GM18909 (cell line): Measurements from ENCODE around the gene ALKBH6.
"Not testable (repeated sequence)": the region's sequence is repeated elsewhere in the genome, so short reads cannot be mapped to it uniquely, and the experiment has no call there.

Source experiments
- ATAC-seq: cut with Tn5 transposase; IDR thresholded peaks from one replicate; pipeline ENCODE4 v1.9.1; 2021; ENCODE audit warnings: mild to moderate bottlenecking; ENCODE audit not compliant: unreplicated experiment, poor library complexity

The ALKBH6 gene

GRCh38 chr19:36014012-36014924 lies at the start of gene ALKBH6:
ALKBH6 (minus strand) TSS chr19:36014213; CDS start chr19:36013397, 816 bp downstream.
- ATAC-seq: peak; percentile 97

GRCh38 chr19:36061367-36061766 lies 47.4 kb upstream of the ALKBH6 start:
- no peak for ATAC-seq

- no peak for ATAC-seq
These were observed 46.4 kb upstream of the ALKBH6 start for GRCh38 chr19:36060430-36060829.

- ATAC-seq: no peak
These were observed 45.3 kb upstream of the ALKBH6 start for GRCh38 chr19:36059180-36059910.

GRCh38 chr19:36058481-36059179 lies 44.6 kb upstream of the ALKBH6 start:
- ATAC-seq: no peak

- ATAC-seq: peak; percentile 76
These were observed 41.0 kb upstream of the ALKBH6 start, which contains the start of gene WDR62 for GRCh38 chr19:36054733-36055686. WDR62 (plus strand) TSS chr19:36054897; CDS start chr19:36054972, 75 bp downstream.

GRCh38 chr19:36054119-36054732 lies 40.2 kb upstream of the ALKBH6 start, which contains the start of gene THAP8:
THAP8 (minus strand) TSS chr19:36054285; CDS start chr19:36054217, 68 bp downstream.
- ATAC-seq: peak; percentile 83

- ATAC-seq: no peak
These were observed 37.6 kb upstream of the ALKBH6 start for GRCh38 chr19:36051637-36052036.

GRCh38 chr19:36051236-36051635 lies 37.2 kb upstream of the ALKBH6 start:
- no peak for ATAC-seq

- no peak for ATAC-seq
These were observed 35.2 kb upstream of the ALKBH6 start for GRCh38 chr19:36049080-36049698.

- no peak for ATAC-seq
These were observed 33.8 kb upstream of the ALKBH6 start for GRCh38 chr19:36047835-36048234.

- ATAC-seq: no peak
These were observed 32.5 kb upstream of the ALKBH6 start for GRCh38 chr19:36046443-36047050.

- ATAC-seq: no peak
These were observed 29.9 kb upstream of the ALKBH6 start for GRCh38 chr19:36043952-36044351.

GRCh38 chr19:36041831-36042230 lies 27.8 kb upstream of the ALKBH6 start:
- ATAC-seq: no peak

GRCh38 chr19:36041092-36041491 lies 27.1 kb upstream of the ALKBH6 start:
- not testable (repeated sequence) for ATAC-seq

- ATAC-seq: no peak
These were observed 26.5 kb upstream of the ALKBH6 start for GRCh38 chr19:36040495-36040894.

- no peak for ATAC-seq
These were observed 18.5 kb upstream of the ALKBH6 start, which contains the start of gene CLIP3 for GRCh38 chr19:36032251-36033104. CLIP3 (minus strand) TSS chr19:36032873; CDS start chr19:36032357, 516 bp downstream.
